Prostate gland (tissue), 2 donors: ENCODE results near the gene SH3GLB2.

Experiments
- CTCF ChIP-seq, 4 experiments: fragments of 200-600 bp in 2 of 4; fragments of 450-650 bp in 2 of 4; sonication (generic) in 2 of 4; IDR thresholded peaks; 1 replicate in 3 of 4; 2 replicates in 1 of 4; pipeline ENCODE4 v1.5.1; 2016 to 2019; ENCODE audit warnings: antibody characterized with exemption in 4 of 4, mild to moderate bottlenecking in 2 of 4, moderate library complexity in 2 of 4
- POLR2A ChIP-seq: fragments of 450-650 bp; IDR thresholded peaks from one replicate; pipeline ENCODE4 v1.6.1; 2016; ENCODE audit warnings: antibody characterized with exemption, mild to moderate bottlenecking
- POLR2AphosphoS5 ChIP-seq: sonication (generic); formaldehyde crosslinking; IDR thresholded peaks from one replicate; pipeline ENCODE4 v1.6.1; 2017; ENCODE audit warnings: antibody characterized with exemption

- no peak for TF ChIP-seq POLR2A
- TF ChIP-seq CTCF (IDR thresholded peaks at IDR 0.05), result no peak
- TF ChIP-seq POLR2AphosphoS5, result no peak
Measured at GRCh38 chr9:129010267-129010975, 17.7 kb downstream of the SH3GLB2 start.
